HEK293 (cell line): ENCODE measurements around the gene CHD1.

Experiments
- HIC1 ChIP-seq: fragments of 450-650 bp; formaldehyde crosslinking; IDR thresholded peaks from 2 replicates; pipeline ENCODE4 v1.5.1; 2016; ENCODE audit warnings: missing biosample characterization, missing genetic modification characterization
- MEIS1 ChIP-seq: sonication (generic); formaldehyde crosslinking; IDR thresholded peaks from 2 replicates; pipeline ENCODE4 v1.8.1; 2022; ENCODE audit warnings: missing genetic modification reagents, mild to moderate bottlenecking, borderline replicate concordance
- REPIN1 ChIP-seq: fragments of 450-650 bp; formaldehyde crosslinking; IDR thresholded peaks from 2 replicates; pipeline ENCODE4 v1.5.1; 2017; ENCODE audit warnings: missing biosample characterization, missing genetic modification characterization, low read depth
- SALL2 ChIP-seq: fragments of 450-650 bp; formaldehyde crosslinking; IDR thresholded peaks from 2 replicates; pipeline ENCODE4 v1.5.0; 2017; ENCODE audit warnings: missing biosample characterization, mild to moderate bottlenecking, missing genetic modification characterization, borderline replicate concordance
- SP3 ChIP-seq: fragments of 450-650 bp; formaldehyde crosslinking; IDR thresholded peaks from 2 replicates; pipeline ENCODE4 v1.5.1; 2016; ENCODE audit warnings: missing biosample characterization, missing genetic modification characterization
- TRIM28 ChIP-seq: IDR thresholded peaks from 2 replicates; pipeline ENCODE4 v1.6.1; 2011; ENCODE audit warnings: low read length, control low read depth, borderline replicate concordance
- YY2 ChIP-seq: fragments of 450-650 bp; formaldehyde crosslinking; IDR thresholded peaks from 2 replicates; pipeline ENCODE4 v1.5.1; 2016; ENCODE audit warnings: missing biosample characterization, missing genetic modification characterization
- ZBTB17 ChIP-seq: fragments of 450-650 bp; formaldehyde crosslinking; IDR thresholded peaks from 2 replicates; pipeline ENCODE4 v1.5.1; 2016; ENCODE audit warnings: missing biosample characterization, missing genetic modification characterization
- ZFP69B ChIP-seq: fragments of 450-650 bp; formaldehyde crosslinking; IDR thresholded peaks from 2 replicates; pipeline ENCODE4 v1.5.1; 2016; ENCODE audit warnings: missing biosample characterization, missing genetic modification characterization
- ZNF114 ChIP-seq: fragments of 450-650 bp; formaldehyde crosslinking; IDR thresholded peaks from 2 replicates; pipeline ENCODE4 v1.5.0; 2017; ENCODE audit warnings: missing biosample characterization, missing genetic modification characterization
- ZNF121 ChIP-seq: fragments of 450-650 bp; formaldehyde crosslinking; IDR thresholded peaks from 2 replicates; pipeline ENCODE4 v1.5.1; 2016; ENCODE audit warnings: missing biosample characterization, missing genetic modification characterization
- ZNF155 ChIP-seq: fragments of 450-650 bp; formaldehyde crosslinking; IDR thresholded peaks from 2 replicates; pipeline ENCODE4 v1.5.1; 2016; ENCODE audit warnings: missing biosample characterization, missing genetic modification characterization
- ZNF341 ChIP-seq: fragments of 450-650 bp; formaldehyde crosslinking; IDR thresholded peaks from 2 replicates; pipeline ENCODE4; 2016; ENCODE audit warnings: low read depth, missing biosample characterization, missing genetic modification characterization
- ZNF366 ChIP-seq: fragments of 450-650 bp; formaldehyde crosslinking; conservative IDR thresholded peaks from 2 replicates; pipeline ENCODE4 v1.5.1; 2016; ENCODE audit warnings: missing biosample characterization, missing genetic modification characterization
- ZNF394 ChIP-seq: fragments of 450-650 bp; formaldehyde crosslinking; IDR thresholded peaks from 2 replicates; pipeline ENCODE4 v1.5.1; 2016; ENCODE audit warnings: missing biosample characterization, missing genetic modification characterization, mild to moderate bottlenecking, moderate library complexity, borderline replicate concordance
- ZNF404 ChIP-seq: fragments of 450-650 bp; formaldehyde crosslinking; IDR thresholded peaks from 2 replicates; pipeline ENCODE4 v1.5.1; 2017; ENCODE audit warnings: missing biosample characterization, missing genetic modification characterization
- ZNF514 ChIP-seq: fragments of 450-650 bp; formaldehyde crosslinking; IDR thresholded peaks from 2 replicates; pipeline ENCODE4 v1.5.1; 2016; ENCODE audit warnings: missing biosample characterization, missing genetic modification characterization
- ZNF521 ChIP-seq: fragments of 450-650 bp; formaldehyde crosslinking; IDR thresholded peaks from 2 replicates; pipeline ENCODE4 v1.5.1; 2017; ENCODE audit warnings: missing biosample characterization, mild to moderate bottlenecking, missing genetic modification characterization
- ZNF529 ChIP-seq: fragments of 450-650 bp; formaldehyde crosslinking; IDR thresholded peaks from 2 replicates; pipeline ENCODE4 v1.5.1; 2017; ENCODE audit warnings: missing genetic modification characterization, missing biosample characterization; ENCODE audit not compliant: insufficient replicate concordance
- ZNF544 ChIP-seq: fragments of 450-650 bp; formaldehyde crosslinking; IDR thresholded peaks from 2 replicates; pipeline ENCODE4 v1.5.0; 2017; ENCODE audit warnings: missing biosample characterization, missing genetic modification characterization
- ZNF549 ChIP-seq: fragments of 450-650 bp; IDR thresholded peaks from 2 replicates; pipeline ENCODE4 v1.5.1; 2018; ENCODE audit warnings: missing biosample characterization, missing genetic modification characterization, mild to moderate bottlenecking, inconsistent platforms, moderate library complexity
- ZNF560 ChIP-seq: fragments of 450-650 bp; formaldehyde crosslinking; IDR thresholded peaks from 2 replicates; pipeline ENCODE4 v1.5.1; 2017; ENCODE audit warnings: missing biosample characterization, missing genetic modification characterization, borderline replicate concordance
- ZNF624 ChIP-seq: fragments of 450-650 bp; formaldehyde crosslinking; IDR thresholded peaks from 2 replicates; pipeline ENCODE4 v1.5.1; 2017; ENCODE audit warnings: missing biosample characterization, missing genetic modification characterization
- ZNF654 ChIP-seq: fragments of 450-650 bp; formaldehyde crosslinking; IDR thresholded peaks from 2 replicates; pipeline ENCODE4 v1.5.1; 2016; ENCODE audit warnings: low read depth, missing biosample characterization, missing genetic modification characterization
- ZNF76 ChIP-seq: fragments of 450-650 bp; formaldehyde crosslinking; IDR thresholded peaks from 2 replicates; pipeline ENCODE4; 2016; ENCODE audit warnings: low read depth, missing biosample characterization, missing genetic modification characterization, borderline replicate concordance
- ZNF776 ChIP-seq: fragments of 450-650 bp; formaldehyde crosslinking; IDR thresholded peaks from 2 replicates; pipeline ENCODE4 v1.5.0; 2017; ENCODE audit warnings: missing biosample characterization, missing genetic modification characterization, borderline replicate concordance
- ZNF843 ChIP-seq: fragments of 450-650 bp; formaldehyde crosslinking; IDR thresholded peaks from 2 replicates; pipeline ENCODE4 v1.5.1; 2016; ENCODE audit warnings: missing biosample characterization, missing genetic modification characterization
- TF ChIP-seq, protein P1 (sequence below): fragments of 450-650 bp; formaldehyde crosslinking; conservative IDR thresholded peaks from 2 replicates; pipeline ENCODE4 v1.5.1; 2016; ENCODE audit warnings: low read depth, missing biosample characterization, missing genetic modification characterization
- TF ChIP-seq, protein P2 (sequence below): fragments of 450-650 bp; formaldehyde crosslinking; IDR thresholded peaks from 2 replicates; pipeline ENCODE4 v1.5.1; 2016; ENCODE audit warnings: missing biosample characterization, missing genetic modification characterization, borderline replicate concordance

CHD1 gene

GRCh38 chr5:98928873-98929709 is at the start of gene CHD1 (continued):
- TF ChIP-seq, protein P1, sequence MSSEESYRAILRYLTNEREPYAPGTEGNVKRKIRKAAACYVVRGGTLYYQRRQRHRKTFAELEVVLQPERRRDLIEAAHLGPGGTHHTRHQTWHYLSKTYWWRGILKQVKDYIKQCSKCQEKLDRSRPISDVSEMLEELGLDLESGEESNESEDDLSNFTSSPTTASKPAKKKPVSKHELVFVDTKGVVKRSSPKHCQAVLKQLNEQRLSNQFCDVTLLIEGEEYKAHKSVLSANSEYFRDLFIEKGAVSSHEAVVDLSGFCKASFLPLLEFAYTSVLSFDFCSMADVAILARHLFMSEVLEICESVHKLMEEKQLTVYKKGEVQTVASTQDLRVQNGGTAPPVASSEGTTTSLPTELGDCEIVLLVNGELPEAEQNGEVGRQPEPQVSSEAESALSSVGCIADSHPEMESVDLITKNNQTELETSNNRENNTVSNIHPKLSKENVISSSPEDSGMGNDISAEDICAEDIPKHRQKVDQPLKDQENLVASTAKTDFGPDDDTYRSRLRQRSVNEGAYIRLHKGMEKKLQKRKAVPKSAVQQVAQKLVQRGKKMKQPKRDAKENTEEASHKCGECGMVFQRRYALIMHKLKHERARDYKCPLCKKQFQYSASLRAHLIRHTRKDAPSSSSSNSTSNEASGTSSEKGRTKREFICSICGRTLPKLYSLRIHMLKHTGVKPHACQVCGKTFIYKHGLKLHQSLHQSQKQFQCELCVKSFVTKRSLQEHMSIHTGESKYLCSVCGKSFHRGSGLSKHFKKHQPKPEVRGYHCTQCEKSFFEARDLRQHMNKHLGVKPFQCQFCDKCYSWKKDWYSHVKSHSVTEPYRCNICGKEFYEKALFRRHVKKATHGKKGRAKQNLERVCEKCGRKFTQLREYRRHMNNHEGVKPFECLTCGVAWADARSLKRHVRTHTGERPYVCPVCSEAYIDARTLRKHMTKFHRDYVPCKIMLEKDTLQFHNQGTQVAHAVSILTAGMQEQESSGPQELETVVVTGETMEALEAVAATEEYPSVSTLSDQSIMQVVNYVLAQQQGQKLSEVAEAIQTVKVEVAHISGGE = peak; percentile 85
- TF ChIP-seq ZNF121 (tag by site-specific recombination) (peak; percentile 70), ZNF529 (no peak), HIC1 (tag by site-specific recombination) (no peak), ZNF843 (tag by site-specific recombination) (peak; percentile 82), ZNF544 (tag by site-specific recombination) (no peak), ZNF560 (no peak), ZNF341 (tag by site-specific recombination) (peak; percentile 84), ZNF366 (peak; percentile 85), SP3 (tag by site-specific recombination) (peak; percentile 70), ZNF404 (no peak), ZFP69B (tag by site-specific recombination) (peak; percentile 70; the same call in 1 of the 2 replicates), SALL2 (tag by site-specific recombination) (no peak), ZNF394 (peak; percentile 90; the same call in 1 of the 2 replicates), ZNF549 (no peak), ZBTB17 (tag by site-specific recombination) (peak; percentile 95), TRIM28 (peak; percentile 88), ZNF776 (tag by site-specific recombination) (no peak), ZNF521 (no peak), ZNF514 (tag by site-specific recombination) (no peak), ZNF654 (no peak), REPIN1 (tag by site-specific recombination) (peak; percentile 83; the same call in 1 of the 2 replicates), MEIS1 (CRISPR knock-in tag) (peak; percentile 80), YY2 (tag by site-specific recombination) (no peak; the same call in 1 of the 2 replicates), ZNF155 (tag by site-specific recombination) (no peak), ZNF114 (tag by site-specific recombination) (no peak), ZNF624 (no peak), ZNF76 (peak; percentile 98)
- TF ChIP-seq, protein P2, sequence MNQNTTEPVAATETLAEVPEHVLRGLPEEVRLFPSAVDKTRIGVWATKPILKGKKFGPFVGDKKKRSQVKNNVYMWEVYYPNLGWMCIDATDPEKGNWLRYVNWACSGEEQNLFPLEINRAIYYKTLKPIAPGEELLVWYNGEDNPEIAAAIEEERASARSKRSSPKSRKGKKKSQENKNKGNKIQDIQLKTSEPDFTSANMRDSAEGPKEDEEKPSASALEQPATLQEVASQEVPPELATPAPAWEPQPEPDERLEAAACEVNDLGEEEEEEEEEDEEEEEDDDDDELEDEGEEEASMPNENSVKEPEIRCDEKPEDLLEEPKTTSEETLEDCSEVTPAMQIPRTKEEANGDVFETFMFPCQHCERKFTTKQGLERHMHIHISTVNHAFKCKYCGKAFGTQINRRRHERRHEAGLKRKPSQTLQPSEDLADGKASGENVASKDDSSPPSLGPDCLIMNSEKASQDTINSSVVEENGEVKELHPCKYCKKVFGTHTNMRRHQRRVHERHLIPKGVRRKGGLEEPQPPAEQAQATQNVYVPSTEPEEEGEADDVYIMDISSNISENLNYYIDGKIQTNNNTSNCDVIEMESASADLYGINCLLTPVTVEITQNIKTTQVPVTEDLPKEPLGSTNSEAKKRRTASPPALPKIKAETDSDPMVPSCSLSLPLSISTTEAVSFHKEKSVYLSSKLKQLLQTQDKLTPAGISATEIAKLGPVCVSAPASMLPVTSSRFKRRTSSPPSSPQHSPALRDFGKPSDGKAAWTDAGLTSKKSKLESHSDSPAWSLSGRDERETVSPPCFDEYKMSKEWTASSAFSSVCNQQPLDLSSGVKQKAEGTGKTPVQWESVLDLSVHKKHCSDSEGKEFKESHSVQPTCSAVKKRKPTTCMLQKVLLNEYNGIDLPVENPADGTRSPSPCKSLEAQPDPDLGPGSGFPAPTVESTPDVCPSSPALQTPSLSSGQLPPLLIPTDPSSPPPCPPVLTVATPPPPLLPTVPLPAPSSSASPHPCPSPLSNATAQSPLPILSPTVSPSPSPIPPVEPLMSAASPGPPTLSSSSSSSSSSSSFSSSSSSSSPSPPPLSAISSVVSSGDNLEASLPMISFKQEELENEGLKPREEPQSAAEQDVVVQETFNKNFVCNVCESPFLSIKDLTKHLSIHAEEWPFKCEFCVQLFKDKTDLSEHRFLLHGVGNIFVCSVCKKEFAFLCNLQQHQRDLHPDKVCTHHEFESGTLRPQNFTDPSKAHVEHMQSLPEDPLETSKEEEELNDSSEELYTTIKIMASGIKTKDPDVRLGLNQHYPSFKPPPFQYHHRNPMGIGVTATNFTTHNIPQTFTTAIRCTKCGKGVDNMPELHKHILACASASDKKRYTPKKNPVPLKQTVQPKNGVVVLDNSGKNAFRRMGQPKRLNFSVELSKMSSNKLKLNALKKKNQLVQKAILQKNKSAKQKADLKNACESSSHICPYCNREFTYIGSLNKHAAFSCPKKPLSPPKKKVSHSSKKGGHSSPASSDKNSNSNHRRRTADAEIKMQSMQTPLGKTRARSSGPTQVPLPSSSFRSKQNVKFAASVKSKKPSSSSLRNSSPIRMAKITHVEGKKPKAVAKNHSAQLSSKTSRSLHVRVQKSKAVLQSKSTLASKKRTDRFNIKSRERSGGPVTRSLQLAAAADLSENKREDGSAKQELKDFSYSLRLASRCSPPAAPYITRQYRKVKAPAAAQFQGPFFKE (tag by site-specific recombination) = no peak
